Liver (tissue), 9 donors: ENCODE results near the gene LYZL6. TPM values are rescaled to one million over a fixed set of nuclear protein-coding genes. Genes with fewer than 3 reads are reported as not detected.

Source experiments
- DNase-seq: peaks from one replicate; pipeline ENCODE4 v3.0.0-alpha.2; 2017; ENCODE audit warnings: low spot score
- H3K27ac ChIP-seq, 2 donors: one replicate each; pipeline ENCODE4 v1.7.0; 2013; ENCODE audit warnings: inconsistent platforms in 2 of 2, low read length in 2 of 2, control low read depth in 1 of 2, low read depth in 1 of 2, mild to moderate bottlenecking in 1 of 2
- H3K27me3 ChIP-seq, 4 donors: one replicate each; pipeline versions ENCODE4 v1.6.1 to v1.7.0; 2013; ENCODE audit warnings: low read length in 3 of 4, inconsistent platforms in 1 of 4, mild to moderate bottlenecking in 1 of 4, moderate library complexity in 1 of 4; ENCODE audit not compliant: control insufficient read depth in 4 of 4, insufficient read depth in 4 of 4
- H3K36me3 ChIP-seq, 4 donors: one replicate each; pipeline versions ENCODE4 v1.6.1 to v1.7.0; 2013; ENCODE audit warnings: low read length in 3 of 4, mild to moderate bottlenecking in 3 of 4, low read depth in 1 of 4, moderate library complexity in 1 of 4; ENCODE audit not compliant: control insufficient read depth in 4 of 4, insufficient read depth in 3 of 4
- H3K4me1 ChIP-seq, 4 donors: one replicate each; pipeline versions ENCODE4 v1.6.1 to v1.7.0; 2013; ENCODE audit warnings: low read length in 3 of 4, mild to moderate bottlenecking in 3 of 4, moderate library complexity in 1 of 4; ENCODE audit not compliant: control insufficient read depth in 4 of 4, insufficient read depth in 4 of 4
- H3K4me3 ChIP-seq, 3 donors: one replicate each; pipeline versions ENCODE4 v1.6.1 to v1.7.0; 2013; ENCODE audit warnings: low read length in 3 of 3, control low read depth in 1 of 3, low read depth in 1 of 3, mild to moderate bottlenecking in 1 of 3
- H3K9ac ChIP-seq, 2 donors: one replicate each; pipeline ENCODE4 v1.7.0; 2013; ENCODE audit warnings: low read length in 2 of 2, mild to moderate bottlenecking in 2 of 2, moderate library complexity in 2 of 2, control low read depth in 1 of 2, low read depth in 1 of 2
- H3K9me3 ChIP-seq, 4 donors: one replicate each; pipeline versions ENCODE4 v1.6.1 to v1.7.0; 2013; ENCODE audit warnings: low read length in 3 of 4; ENCODE audit not compliant: control insufficient read depth in 4 of 4
- EGR1 ChIP-seq, 2 donors: IDR thresholded peaks; 2 replicates each; pipeline ENCODE4 v1.6.1; 2016 to 2018; ENCODE audit warnings: antibody characterized with exemption in 2 of 2, low read depth in 2 of 2
- FOXA1 ChIP-seq: IDR thresholded peaks from 2 replicates; pipeline ENCODE4 v1.6.1; 2016; ENCODE audit warnings: antibody characterized with exemption
- GABPA ChIP-seq, 2 donors: IDR thresholded peaks in 1 of 2; conservative IDR thresholded peaks in 1 of 2; 2 replicates each; pipeline ENCODE4 v1.6.1; 2016; ENCODE audit warnings: antibody characterized with exemption in 2 of 2, mild to moderate bottlenecking in 1 of 2, moderate library complexity in 1 of 2
- HNF4A ChIP-seq, 2 donors: conservative IDR thresholded peaks; 2 replicates each; pipeline ENCODE4 v1.6.1; 2016; ENCODE audit warnings: antibody characterized with exemption in 2 of 2, mild to moderate bottlenecking in 2 of 2
- HNF4G ChIP-seq: IDR thresholded peaks from 2 replicates; pipeline ENCODE4 v1.6.1; 2016; ENCODE audit warnings: antibody characterized with exemption
- JUND ChIP-seq, 2 donors: IDR thresholded peaks; 2 replicates each; pipeline ENCODE4 v1.6.1; 2016; ENCODE audit warnings: antibody characterized with exemption in 2 of 2
- NR2F2 ChIP-seq: IDR thresholded peaks from 2 replicates; pipeline ENCODE4 v1.6.1; 2016; ENCODE audit warnings: antibody characterized with exemption
- RAD21 ChIP-seq, 2 donors: IDR thresholded peaks; 2 replicates each; pipeline ENCODE4 v1.6.1; 2016; ENCODE audit warnings: antibody characterized with exemption in 2 of 2, mild to moderate bottlenecking in 2 of 2
- RXRA ChIP-seq, 2 donors: IDR thresholded peaks; 2 replicates each; pipeline ENCODE4 v1.6.1; 2017 to 2018; ENCODE audit warnings: antibody characterized with exemption in 2 of 2, mild to moderate bottlenecking in 1 of 2
- SP1 ChIP-seq: IDR thresholded peaks from 2 replicates; pipeline ENCODE4 v1.6.1; 2018; ENCODE audit warnings: antibody characterized with exemption, mild to moderate bottlenecking
- TAF1 ChIP-seq: conservative IDR thresholded peaks from 2 replicates; pipeline ENCODE4 v1.6.1; 2016; ENCODE audit warnings: antibody characterized with exemption, mild to moderate bottlenecking
- YY1 ChIP-seq: IDR thresholded peaks from 2 replicates; pipeline ENCODE4 v1.6.1; 2016; ENCODE audit warnings: antibody characterized with exemption, mild to moderate bottlenecking
- WGBS: extraction: QIAGEN DNeasy Blood & Tissue Kit; methylation state at CpG from one replicate; pipeline ENCODE4 v1.1.7; 2013; 5-methylcytosine and 5-hydroxymethylcytosine counted together
- polyA plus RNA-seq, 2 donors: library from polyadenylated mRNA; stranded (reverse) in 1 of 2; unstranded in 1 of 2; fragments of 200-250 nt in 1 of 2; fragments of >200 nt in 1 of 2; fragmentation: Nextera tagmentation in 1 of 2; extraction: Ambion mirVana in 1 of 2; gene quantifications; one replicate each; pipeline versions ENCODE4 v1.2.1 to v1.2.3, GENCODE V29; 2013 to 2015
- total RNA-seq, 2 donors: library from RNA; depleted of rRNA; stranded (reverse); fragments of >200 nt; gene quantifications; one replicate each; pipeline ENCODE4 v1.2.3, GENCODE V29; 2014
- TF ChIP-seq, protein P1 (sequence below): IDR thresholded peaks from 2 replicates; pipeline ENCODE4 v1.6.1; 2016; ENCODE audit warnings: antibody characterized with exemption
- TF ChIP-seq, protein P2 (sequence below): fragments of 150-350 bp; IDR thresholded peaks from 2 replicates; pipeline ENCODE4 v1.5.1; 2017; ENCODE audit warnings: improper control_type of control experiment, low read depth, low read length; ENCODE audit not compliant: missing input control
- TF ChIP-seq, protein P3 (sequence below): IDR thresholded peaks from 2 replicates; pipeline ENCODE4 v1.6.1; 2016; ENCODE audit warnings: antibody characterized with exemption
- TF ChIP-seq, protein P4 (sequence below): IDR thresholded peaks from 2 replicates; pipeline ENCODE4 v1.6.1; 2016; ENCODE audit warnings: antibody characterized with exemption
- donor health status: healthy.
- donor health status: healthy.
- donor health status: healthy.
- donor health status: healthy.
- donor health status: healthy.

LYZL6 gene
- total and polyA plus RNA-seq, 4 donors: not detected

DNA sequence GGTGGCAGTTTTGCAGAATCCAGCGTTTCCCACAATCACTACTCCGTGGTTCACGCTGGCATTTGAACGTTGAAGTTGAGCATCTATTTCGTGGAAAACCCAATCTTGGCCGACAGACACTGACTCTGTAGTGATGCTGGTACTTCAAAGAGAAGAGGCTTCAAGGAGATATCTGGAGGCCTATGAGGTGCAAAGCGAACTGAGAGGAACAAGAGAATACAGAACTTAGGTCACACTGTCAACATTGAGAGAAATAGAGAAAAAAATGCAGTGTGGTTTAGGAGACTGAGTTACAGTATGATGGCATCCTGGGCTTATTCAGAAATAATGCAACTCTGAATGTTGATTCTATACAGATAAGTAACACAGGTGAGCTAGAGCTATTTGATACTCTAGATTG is 21.8 kb upstream of the LYZL6 start:
- DNase-seq: no peak
- no peaks in the 10 kb centered on the region for H3K9me3 ChIP-seq
- H3K9ac ChIP-seq: no peak overlapping the region
- H3K27me3 ChIP-seq: no peaks in the 10 kb centered on the region
- TF ChIP-seq NR2F2 (no peak), TAF1 (no peak), HNF4A (conservative IDR thresholded peaks at IDR 0.05) (no peak), RAD21 (IDR thresholded peaks at IDR 0.05) (no peak), GABPA (IDR thresholded peaks at IDR 0.05 in 1 of 2, conservative IDR thresholded peaks at IDR 0.05 in 1 of 2) (no peak)
- TF ChIP-seq, protein P1, sequence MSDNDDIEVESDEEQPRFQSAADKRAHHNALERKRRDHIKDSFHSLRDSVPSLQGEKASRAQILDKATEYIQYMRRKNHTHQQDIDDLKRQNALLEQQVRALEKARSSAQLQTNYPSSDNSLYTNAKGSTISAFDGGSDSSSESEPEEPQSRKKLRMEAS: no peak
- TF ChIP-seq, protein P2, sequence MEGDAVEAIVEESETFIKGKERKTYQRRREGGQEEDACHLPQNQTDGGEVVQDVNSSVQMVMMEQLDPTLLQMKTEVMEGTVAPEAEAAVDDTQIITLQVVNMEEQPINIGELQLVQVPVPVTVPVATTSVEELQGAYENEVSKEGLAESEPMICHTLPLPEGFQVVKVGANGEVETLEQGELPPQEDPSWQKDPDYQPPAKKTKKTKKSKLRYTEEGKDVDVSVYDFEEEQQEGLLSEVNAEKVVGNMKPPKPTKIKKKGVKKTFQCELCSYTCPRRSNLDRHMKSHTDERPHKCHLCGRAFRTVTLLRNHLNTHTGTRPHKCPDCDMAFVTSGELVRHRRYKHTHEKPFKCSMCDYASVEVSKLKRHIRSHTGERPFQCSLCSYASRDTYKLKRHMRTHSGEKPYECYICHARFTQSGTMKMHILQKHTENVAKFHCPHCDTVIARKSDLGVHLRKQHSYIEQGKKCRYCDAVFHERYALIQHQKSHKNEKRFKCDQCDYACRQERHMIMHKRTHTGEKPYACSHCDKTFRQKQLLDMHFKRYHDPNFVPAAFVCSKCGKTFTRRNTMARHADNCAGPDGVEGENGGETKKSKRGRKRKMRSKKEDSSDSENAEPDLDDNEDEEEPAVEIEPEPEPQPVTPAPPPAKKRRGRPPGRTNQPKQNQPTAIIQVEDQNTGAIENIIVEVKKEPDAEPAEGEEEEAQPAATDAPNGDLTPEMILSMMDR: no peak
- WGBS: 95% methylated on average over 7 of the region's 7 CpGs
- H3K36me3 ChIP-seq: no peaks in the 10 kb centered on the region
- H3K4me1 ChIP-seq: peaks cover 0 to 11% (median 8%) of the 10 kb centered on the region in 4 donors
- H3K4me3 ChIP-seq: no peak overlapping the region
- no peak overlapping the region for H3K27ac ChIP-seq

DNA sequence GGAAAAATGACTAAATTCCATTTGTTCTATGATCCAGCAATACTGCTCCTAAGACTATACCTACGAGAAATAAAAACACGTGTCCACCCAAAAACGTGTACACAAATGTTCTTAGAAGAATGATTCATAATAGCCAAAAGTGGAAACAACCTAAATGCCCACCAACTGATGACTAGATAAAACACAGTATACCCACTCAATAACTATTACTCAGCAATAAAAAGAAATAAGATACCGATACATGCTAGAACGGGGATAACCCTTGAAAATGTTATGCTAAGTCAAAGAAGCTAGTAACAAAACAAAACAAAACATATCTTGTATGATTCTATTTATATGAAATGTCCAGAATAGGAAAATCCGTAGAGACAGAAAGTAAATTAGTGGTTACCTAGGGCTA is 20.1 kb upstream of the LYZL6 start:
- Histone ChIP-seq H3K36me3 (no peaks in the 10 kb centered on the region), H3K4me3 (no peak overlapping the region), H3K27me3 (no peaks in the 10 kb centered on the region), H3K4me1 (no peaks in the 10 kb centered on the region), H3K9me3 (no peaks in the 10 kb centered on the region), H3K27ac (no peak overlapping the region), H3K9ac (no peak overlapping the region)
- 90% methylated on average over 6 of the region's 6 CpGs for WGBS
- TF ChIP-seq, protein P1: no peak
- TF ChIP-seq HNF4A (conservative IDR thresholded peaks at IDR 0.05) (no peak), EGR1 (IDR thresholded peaks at IDR 0.05; ENCODE audit: low read depth in 2 of 2) (no peak), FOXA1 (no peak), RXRA (IDR thresholded peaks at IDR 0.05) (no peak)
- no peak for DNase-seq

DNA sequence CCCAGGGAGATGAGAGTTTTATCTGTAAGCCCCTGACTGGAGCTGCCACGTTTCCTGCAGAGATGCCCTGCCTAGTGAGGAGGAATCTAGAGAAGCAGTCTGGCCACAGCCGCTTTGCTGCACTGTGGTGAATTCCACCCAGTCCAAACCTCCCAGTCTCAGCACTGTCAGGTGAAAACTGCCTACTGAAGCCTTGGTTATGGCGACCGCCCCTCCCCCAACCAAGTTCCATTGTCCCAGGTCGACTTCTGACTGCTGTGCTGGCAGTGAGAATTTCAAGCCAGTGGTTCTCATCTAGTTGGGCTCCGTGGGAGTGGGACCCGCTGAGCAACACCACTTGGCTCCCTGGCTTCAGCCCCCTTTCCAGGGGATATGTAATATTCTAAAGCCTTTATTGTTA is 10.2 kb upstream of the LYZL6 start:
- H3K27ac ChIP-seq: no peak overlapping the region
- WGBS: 71% methylated on average over 7 of the region's 7 CpGs
- H3K9ac ChIP-seq: no peak overlapping the region
- TF ChIP-seq EGR1 (IDR thresholded peaks at IDR 0.05; ENCODE audit: low read depth in 2 of 2): no peak
- TF ChIP-seq, protein P3, sequence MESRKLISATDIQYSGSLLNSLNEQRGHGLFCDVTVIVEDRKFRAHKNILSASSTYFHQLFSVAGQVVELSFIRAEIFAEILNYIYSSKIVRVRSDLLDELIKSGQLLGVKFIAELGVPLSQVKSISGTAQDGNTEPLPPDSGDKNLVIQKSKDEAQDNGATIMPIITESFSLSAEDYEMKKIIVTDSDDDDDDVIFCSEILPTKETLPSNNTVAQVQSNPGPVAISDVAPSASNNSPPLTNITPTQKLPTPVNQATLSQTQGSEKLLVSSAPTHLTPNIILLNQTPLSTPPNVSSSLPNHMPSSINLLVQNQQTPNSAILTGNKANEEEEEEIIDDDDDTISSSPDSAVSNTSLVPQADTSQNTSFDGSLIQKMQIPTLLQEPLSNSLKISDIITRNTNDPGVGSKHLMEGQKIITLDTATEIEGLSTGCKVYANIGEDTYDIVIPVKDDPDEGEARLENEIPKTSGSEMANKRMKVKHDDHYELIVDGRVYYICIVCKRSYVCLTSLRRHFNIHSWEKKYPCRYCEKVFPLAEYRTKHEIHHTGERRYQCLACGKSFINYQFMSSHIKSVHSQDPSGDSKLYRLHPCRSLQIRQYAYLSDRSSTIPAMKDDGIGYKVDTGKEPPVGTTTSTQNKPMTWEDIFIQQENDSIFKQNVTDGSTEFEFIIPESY: no peak
- TF ChIP-seq TAF1: no peak
- TF ChIP-seq RXRA (IDR thresholded peaks at IDR 0.05): no peak
- TF ChIP-seq FOXA1: no peak
- no peak for TF ChIP-seq SP1
- TF ChIP-seq, protein P4, sequence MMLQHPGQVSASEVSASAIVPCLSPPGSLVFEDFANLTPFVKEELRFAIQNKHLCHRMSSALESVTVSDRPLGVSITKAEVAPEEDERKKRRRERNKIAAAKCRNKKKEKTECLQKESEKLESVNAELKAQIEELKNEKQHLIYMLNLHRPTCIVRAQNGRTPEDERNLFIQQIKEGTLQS: no peak
- TF ChIP-seq JUND (IDR thresholded peaks at IDR 0.05): no peak
- TF ChIP-seq HNF4G: no peak
- no peak for TF ChIP-seq RAD21 (IDR thresholded peaks at IDR 0.05)
- TF ChIP-seq, protein P1: no peak
- no peak for TF ChIP-seq YY1
- no peaks in the 10 kb centered on the region for H3K4me1 ChIP-seq
- no peaks in the 10 kb centered on the region for H3K27me3 ChIP-seq
- DNase-seq: no peak
- H3K4me3 ChIP-seq: no peak overlapping the region
- H3K9me3 ChIP-seq: no peaks in the 10 kb centered on the region
- H3K36me3 ChIP-seq: no peaks in the 10 kb centered on the region
